Activated gamma-delta T cell treated with anti-CD3 and anti-CD28 coated beads, Interleukin-2, amount 50 U/mL, for 16 hours (primary cell): ENCODE data around the gene RERE.
"Not testable (repeated sequence)": the region's sequence is repeated elsewhere in the genome, so short reads cannot be mapped to it uniquely, and the experiment has no call there.

ENCODE experiments used
- DNase-seq: peaks from one replicate; pipeline ENCODE4 v3.0.0-alpha.2; 2020; ENCODE audit warnings: low read depth

Gene RERE

DNA sequence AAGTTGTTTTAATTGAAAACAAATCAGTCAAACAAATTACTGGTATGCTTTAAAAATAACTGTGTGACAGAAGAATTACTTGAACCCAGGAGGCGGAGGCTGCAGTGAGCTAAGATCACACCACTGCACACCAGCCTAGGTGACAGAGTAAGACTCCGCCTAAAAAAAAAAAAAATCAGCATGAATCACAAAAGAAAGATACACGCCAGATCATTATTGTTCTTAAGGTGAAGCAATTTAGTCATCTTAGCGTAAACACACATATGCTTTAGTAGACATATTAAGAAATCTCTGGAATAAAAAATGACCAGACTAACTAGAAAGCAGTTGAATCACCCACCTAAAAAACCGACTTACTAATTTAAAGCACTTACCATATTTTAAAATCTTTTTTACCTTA, 20.2 kb downstream of the RERE start:
- no peak for DNase-seq

DNA sequence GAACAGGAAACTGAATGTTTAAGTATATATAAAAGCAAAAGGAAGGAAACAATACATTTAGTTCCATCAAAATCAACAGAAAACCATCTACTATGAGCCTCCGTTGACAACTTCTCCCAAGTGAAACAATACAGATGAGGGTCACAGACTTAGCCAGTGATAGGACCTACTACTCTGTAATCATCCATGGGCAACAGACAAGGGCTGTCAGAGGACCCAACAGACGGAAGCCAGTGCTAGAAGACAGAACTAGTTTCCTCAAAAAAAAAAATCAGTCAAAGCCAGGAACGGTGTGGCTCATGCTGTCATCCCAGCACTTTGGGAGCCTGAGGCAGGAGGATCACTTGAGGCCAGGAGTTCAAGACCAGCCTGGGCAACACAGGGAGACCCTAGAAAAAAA, 20.6 kb downstream of the RERE start:
- DNase-seq: no peak

DNA sequence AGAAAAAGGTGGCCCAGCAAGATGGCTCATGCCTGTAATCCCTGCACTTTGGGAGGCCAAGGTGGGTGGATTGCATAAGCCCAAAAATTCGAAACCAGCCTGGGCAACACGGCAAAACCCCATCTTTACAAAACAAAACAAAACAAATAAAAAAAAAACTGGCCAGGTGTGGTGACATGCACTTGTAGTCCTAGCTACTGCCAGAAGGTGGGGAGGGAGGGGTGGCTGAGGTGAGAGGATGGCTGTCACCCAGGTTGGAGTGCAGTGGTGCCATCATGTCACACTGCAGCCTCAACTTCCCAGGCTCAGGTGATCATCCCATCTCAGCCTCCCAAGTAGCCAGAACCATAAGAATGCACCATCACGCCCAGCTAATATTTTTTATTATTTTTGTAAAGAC, 22.8 kb downstream of the RERE start:
- DNase-seq: no peak

DNA sequence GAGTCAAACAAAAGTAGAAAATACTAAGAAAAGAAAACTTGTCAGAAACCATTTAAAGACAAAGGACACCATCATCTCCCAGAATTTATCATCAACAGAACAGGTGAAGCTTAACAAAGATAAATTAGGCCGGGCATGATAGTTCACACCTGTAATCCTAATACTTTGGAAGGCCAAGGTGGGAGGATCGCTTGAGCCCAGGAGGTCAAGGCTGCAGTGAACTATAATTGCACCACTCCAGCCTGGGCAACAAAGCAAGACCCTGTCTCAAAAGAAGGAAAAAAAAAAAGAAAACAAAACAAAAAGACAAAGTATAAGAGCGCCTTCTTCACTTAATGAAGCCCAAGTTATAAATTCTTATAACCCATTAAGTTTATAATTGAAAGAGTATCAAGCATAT, 25.6 kb downstream of the RERE start:
- no peak for DNase-seq

DNA sequence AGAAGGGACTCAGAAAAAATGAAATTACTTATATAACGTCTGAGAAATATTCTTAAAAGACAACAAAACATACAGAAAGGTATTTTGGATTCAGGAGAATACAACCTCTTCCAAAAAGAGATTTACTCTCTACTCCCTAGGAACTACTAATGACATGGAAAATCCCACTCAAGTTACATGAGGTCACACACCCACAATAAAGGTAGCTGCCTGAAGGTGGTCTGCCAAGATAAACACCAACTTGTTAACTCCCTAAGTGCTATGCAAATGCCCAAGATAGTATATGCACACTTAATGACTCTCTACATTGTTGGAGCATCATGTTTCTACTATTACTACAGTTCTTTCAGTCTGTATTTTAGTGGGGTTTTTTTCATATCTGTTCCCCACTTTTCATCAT, 26.5 kb downstream of the RERE start:
- DNase-seq: no peak

DNA sequence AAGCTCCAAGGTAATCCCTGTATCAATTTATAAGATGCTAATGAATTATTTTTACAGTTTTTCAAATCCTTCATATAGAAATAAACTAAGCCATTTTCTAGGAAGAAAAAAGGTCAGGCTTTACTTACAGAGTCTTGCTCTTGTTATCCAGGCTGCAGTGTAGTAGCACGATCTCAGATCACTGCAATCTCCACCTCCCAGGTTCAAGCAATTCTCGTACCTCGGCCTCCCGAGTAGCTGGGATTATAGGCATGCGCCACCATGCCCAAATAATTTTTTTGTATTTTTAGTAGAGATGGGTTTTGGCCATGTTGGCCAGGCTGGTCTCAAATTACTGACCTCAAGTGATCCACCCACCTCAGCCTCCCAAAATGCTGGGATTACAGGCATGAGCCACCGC, 27.0 kb downstream of the RERE start:
- no peak for DNase-seq

DNA sequence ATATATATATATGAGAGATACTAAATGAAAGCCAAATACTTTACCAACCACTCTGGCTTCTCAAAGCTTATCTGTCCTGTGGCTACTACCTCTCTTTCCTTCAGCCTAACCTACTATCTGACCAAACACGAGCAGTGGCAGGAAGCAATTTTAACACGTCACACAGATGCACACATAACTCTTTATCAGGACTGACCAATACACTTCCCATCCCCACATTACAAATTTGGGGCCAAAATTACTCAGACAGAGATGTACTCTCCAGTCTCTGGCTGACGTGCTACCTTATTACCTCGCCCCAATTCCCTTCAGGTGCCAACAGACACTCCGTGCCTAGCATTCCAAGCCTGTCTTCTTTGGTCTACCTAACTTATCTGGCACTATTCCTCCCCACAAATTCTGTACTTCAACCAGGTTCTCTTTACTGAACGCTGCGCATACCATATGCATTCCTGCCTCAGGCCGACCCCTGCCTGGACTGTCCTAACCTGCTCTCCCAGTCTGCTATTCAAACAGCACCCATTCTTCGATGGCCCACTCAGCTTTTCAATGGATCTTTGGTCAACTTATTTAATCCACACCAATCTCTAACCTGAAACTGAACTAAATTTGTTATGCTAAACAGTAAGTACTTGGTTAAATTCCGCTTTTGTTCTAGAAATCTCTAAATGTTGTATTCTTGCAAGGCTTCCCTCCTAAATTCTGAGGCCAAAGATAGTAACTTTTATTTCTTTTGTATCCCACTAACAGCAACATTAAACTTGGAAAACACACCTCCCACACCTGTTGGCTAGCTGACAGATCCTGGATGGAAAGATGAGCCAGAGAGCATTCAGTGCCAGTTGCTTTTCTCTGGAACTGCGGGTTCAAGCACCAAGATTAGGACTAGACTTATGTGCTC, 27.9 kb downstream of the RERE start:
- DNase-seq: no peak

DNA sequence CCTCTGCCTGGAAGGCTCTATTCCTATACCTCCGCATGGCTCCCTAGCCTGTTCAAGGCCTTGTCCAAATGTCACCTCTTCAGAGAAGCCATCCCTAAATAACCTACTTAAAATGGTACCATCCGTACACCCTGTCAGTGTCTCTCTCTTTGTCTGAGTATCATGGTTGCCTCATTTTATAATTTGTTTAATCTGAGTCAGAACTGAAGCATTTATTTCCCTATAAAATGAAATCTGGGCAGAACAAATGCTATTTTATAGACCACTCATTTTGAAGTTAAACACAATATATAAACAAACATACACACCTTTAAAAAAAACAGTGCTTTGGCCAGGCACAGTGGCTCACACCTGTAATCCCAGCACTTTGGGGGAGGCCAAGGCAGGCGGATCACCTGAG, 30.2 kb downstream of the RERE start:
- no peak for DNase-seq

DNA sequence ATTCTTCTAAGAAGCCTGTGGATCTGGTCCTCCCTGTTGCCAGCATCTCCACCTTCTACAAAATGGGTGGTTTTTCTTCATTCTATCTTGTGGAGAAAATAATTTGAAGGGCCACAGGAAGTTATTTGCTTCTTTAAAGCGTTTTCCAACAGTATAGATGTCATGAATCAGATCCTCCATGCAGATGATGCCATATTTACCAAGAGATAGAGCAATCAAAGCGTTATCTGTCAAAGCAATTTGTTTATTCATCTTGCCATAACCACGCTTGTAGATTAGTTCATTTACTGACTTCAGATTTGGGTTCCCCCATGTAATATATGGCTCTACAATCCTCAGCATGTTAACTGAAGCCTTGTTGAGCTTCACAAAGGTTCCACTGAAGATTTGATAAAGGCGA, 31.2 kb downstream of the RERE start:
- not testable (repeated sequence) for DNase-seq

DNA sequence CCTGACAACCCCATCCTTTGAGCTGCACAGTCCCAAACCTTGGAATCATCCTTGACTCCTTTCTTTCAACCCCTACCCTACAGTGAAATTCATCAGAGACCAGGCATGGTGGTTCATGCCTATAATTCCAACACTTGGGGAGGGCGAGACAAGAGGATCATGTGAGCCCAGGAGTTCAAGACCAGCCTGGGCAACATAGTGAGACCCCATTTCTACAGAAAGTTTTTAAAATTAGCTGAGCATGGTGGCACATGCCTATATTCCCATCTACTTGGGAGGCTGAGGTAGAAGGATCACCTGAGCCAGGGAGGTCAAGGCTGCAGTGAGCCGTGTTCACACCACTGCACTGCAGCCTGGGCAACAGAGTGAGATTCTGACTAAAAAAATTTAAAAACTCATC, 34.5 kb downstream of the RERE start:
- no peak for DNase-seq

DNA sequence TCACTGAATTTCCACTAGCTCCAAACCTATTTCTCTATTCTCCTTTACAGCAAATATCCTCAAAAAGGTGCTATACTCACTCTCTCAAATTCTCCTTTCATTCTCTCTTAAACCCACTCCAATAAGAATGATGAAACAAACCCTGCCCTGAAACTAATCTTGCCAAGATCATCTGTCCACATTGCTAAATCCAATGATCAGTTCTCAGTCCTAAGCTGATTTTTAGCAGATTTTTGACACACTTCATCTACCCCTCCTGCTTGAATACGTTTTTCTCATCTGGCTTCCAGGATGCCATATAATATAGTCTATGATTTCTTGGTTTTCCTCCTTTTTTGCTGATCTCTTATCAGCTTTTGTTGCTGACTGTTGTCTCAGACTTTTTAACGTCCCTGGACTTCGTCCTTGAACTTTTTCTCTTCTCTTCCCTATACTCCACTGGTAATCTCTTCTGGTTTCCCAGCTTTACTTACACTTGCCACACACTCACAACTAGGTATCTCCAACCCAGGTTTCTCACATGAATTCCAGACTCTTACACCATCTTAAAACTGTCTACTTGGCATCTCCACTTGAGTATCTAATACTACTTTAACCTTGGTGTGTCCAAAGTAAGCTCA, 35.3 kb downstream of the RERE start:
- DNase-seq: no peak

DNA sequence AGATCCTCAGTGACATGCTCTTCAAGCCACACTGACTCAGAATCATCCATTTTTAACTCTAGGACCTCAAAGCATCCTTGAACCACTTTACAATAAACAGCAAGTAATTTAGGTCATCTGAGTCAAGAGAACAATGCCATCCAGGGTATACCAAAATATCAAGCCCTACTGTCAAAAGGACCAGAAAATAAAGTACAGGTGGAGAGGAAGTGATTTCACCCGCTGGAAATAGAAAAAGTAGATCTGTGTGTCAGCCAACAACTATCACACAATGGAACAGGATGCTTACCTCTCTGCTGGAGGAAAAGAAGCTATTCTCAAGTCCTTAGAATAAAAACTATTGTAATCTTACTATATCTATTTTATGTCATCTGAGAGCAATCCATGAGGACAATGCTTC, 37.0 kb downstream of the RERE start:
- DNase-seq: no peak

DNA sequence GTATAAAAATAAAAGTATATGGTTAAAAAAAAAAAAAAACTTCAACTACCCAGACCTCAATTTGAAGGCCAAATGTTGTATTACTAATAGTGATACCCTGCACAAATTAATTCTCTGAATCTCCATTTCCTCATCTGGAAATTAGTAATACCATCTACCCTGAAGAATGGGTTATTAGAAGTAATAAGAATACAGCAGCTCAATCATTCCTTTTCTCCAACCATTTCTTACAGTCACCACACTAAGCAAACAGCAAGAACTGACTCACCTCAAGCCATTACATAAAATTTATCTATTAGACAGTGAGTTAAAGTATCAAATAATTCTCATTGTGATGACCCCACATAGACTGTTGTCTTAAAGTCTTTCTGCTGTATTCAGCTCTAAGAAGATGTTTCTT, 39.6 kb downstream of the RERE start:
- DNase-seq: no peak

DNA sequence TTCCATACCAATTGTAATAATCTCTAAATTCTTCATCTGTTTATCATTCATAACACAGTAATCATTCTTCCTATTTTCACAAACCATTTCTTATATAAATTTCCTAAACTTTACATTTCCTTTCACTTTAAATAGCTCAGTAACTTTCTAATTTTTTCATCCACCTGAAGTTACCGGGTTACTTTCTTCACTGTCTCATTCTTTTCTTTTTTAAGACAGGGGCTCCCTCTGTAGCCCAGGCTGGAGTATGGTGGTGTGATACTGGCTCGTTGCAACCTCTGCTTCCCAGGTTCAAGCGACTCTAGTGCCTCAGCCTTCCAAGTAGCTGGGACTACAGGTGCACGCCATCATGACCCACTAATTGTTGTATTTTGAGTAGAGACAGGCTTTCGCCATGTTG, 41.3 kb downstream of the RERE start:
- no peak for DNase-seq

DNA sequence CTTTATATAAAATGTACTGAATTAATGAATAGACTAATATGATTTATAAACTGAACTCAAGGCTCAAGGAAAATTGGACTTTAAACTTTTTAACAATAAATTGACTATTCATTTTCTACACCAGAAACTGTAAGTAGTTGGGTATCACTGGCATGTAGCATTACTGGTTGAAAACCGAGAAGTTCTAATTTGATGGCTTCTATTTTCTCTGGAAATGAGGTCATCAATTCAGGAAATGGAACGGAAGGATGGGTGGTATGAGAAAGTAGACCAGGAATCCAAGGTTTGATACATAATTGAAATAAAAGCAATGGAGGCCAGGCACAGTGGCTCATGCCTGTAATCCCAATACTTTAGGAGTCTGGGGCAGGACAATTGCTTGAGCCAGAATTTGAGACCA, 50.4 kb downstream of the RERE start:
- DNase-seq: no peak

DNA sequence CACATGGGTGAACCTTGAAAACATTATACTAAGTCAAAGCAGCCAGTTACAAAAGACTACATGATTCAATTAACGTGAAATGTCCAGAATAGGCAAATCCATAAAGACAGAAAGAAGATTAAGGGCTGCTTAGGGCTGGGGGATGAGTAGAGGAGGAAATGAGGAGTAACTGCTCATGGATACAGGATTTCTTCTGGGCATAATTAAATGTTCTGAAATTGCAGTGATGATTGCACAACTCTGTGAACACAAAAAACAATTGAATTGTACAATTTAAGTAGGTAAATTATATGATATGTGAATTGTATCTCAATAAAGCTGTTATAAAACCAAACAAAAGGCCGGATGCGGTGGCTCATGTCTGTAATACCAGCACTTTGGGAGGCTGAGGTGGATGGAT, 52.2 kb downstream of the RERE start:
- no peak for DNase-seq

DNA sequence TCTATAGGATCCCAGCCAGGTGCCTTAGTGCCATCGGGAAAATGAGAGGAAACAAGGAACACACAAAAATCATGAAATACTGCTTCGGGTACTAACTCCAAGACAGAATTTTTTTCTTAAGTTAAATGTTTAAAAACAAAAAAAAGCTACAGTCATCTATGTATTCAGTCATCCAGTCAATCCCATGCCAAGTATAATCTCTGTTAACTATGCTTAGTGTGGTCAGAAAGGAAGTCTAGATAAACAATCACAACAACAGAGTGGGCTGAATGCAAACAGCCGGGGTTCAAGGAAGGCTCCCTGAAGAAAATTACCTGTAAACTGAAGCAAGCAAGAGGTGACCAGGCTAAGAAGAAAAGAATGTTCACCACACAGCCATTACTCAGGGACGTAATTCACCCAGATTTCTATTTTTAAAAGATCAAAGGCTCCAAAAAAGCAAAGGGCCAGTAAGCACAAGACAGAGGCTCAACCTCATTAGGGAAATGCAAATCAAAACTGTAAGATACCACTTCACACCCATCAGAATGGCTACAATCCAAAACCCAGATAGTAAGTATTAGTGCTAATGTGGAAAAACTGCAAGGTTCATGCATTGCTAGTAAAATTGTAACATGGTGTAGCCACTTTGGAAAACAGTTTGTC, 53.0 kb downstream of the RERE start:
- no peak for DNase-seq

DNA sequence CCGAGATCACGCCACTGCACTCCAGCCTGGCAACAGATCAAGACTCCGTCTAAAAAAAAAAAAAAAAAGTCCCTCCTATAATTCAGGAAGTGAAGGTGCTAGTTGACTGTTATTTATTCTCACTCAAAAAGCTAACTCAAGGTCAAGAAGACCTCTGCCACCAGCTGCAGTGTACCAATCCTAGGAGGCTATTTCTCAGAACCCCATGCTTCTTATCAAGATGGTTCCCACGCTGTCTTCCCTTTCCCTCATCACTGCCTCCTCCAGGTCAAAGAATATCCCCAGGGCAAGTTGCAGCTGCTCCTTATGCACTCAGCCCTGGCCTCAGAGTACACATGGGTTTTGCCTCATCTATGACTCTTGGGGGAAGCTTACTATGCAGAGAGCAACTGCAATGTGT, 53.6 kb downstream of the RERE start:
- no peak for DNase-seq

DNA sequence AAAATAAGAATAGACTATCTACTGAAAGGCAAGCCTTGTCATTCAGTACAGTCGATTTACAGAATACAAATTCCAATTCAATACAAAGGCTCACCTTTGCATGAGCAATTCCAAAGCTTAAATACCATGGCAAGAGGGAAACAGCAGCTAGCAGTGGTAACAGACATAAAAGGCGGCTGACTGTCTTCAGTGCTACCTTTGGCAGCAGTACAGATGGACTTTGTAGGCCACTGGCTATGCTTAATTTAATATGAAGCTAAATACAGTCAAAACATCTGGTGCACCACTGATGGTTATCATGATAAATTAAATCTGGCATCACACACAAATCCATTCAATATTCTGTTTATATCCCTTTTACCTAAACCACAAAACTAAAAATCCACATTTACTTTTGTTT, 62.4 kb downstream of the RERE start:
- no peak for DNase-seq

DNA sequence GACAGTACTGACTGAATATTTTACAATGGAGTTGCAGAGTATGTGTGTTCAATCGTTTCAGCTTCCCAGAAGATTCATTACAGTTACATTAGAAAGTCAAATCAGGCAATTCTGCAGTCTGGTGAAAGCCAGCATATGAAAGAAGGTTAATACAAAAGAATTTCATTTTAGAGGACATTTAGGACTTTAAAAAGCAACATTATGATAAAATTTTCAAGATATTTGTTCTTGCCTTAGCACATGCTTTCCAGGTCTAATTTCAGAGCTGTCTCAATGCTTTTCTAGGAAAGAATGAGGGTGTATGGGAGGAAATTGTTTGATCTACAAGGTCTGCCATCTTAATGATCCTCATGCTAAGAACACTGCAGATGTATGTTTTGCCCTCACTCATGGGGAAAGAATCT, 63.2 kb downstream of the RERE start:
- DNase-seq: no peak

DNA sequence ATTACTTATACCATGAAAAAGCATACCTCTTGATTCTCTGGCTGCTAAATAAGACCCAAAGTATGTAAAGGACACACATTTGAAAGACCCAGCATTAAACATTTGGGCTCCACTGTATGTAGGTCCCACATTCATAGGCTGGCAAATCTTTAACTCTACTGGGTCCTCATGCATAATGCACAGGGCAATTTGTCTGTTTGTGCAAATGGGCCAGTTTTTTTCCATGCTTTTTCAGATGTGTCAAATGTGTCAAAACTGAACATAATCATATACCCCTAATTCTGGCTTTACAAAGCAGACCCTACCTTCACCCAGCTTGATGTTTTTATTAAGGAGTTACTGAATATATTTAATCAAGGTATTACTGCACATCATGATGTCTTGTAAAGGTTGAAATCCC, 63.7 kb downstream of the RERE start:
- no peak for DNase-seq

DNA sequence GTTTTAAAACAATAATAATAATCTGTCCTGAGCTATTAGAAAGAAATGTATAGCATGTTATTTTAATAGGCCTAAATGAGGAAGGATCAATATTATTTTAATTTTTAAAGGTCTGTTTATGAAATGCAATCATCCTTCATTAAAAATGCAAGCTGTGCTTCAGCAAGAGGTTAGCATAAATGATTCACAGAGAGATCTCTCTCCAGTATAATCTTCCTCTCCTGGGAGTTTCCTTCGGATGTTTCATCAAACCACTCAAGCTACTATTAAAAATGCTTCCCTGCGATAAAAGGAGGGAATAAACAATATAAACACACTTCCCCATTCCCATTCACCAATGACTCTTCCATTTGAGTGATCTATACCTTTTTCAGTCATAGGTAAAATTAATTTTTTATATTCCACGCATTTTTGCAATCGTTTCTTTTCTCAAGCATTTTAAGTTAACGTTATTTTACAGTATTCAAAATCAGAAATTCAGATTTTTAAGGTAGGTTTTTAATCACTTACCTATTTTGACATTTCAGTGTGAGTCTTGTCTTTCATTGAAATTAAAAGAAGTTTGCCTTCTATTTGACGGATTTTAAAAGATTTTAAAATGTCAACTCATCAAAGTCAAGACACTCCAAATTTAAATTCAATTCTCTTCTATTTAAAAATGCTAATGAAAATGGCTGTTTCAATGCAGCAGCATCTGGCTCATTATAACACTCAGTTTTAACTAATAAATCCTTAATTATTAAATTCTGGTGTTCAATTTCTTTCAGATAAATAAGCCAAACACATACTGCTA, 64.3 kb downstream of the RERE start:
- DNase-seq: no peak

DNA sequence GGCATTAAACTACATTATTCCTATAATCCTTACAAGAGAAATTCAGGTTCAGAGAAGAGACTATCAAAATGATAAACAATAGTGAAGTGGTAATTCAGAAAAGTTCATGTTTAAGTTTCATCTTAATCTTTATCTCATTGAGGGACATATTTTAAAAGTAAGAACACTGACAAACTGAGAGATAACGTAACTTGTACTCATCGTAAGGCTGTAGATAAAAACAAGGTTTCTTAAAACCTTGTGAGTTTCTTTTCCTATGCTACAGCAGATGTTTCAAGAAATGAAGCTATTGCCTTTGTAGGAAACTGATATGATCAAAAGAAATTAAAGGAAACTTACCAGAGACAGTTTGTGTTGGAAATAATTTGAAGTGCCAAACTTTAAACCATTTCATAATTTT, 65.0 kb downstream of the RERE start:
- DNase-seq: no peak
